Brain microvascular endothelial cell (primary cell): ENCODE results near the gene TNPO1.

ENCODE experiments used
- DNase-seq: peaks from one replicate; pipeline ENCODE4 v3.0.0-alpha.2; 2020
- H3K27ac ChIP-seq: fragments of 250-450 bp; sonication (Bioruptor Pico); 2 replicates; pipeline ENCODE4 v1.5.1; 2020; ENCODE audit warnings: mild to moderate bottlenecking, moderate library complexity
- H3K27me3 ChIP-seq: fragments of 250-450 bp; sonication (Bioruptor Pico); replicated peaks from 2 replicates; pipeline ENCODE4 v1.5.1; 2020; ENCODE audit warnings: mild to moderate bottlenecking
- H3K36me3 ChIP-seq: fragments of 250-450 bp; sonication (Bioruptor Pico); replicated peaks from 2 replicates; pipeline ENCODE4 v1.5.1; 2020; ENCODE audit warnings: mild to moderate bottlenecking
- H3K4me3 ChIP-seq: 2 replicates; pipeline ENCODE4 v1.5.1; 2011; ENCODE audit warnings: low read depth, mild to moderate bottlenecking, control low read depth, low read length, moderate library complexity
- in situ Hi-C: cut with HindIII; loops from 2 replicates; pipeline ENCODE4 v1.10.0; 2017; ENCODE audit warnings: low sequenced_read_pairs, low pct_ligation_motif_present
- TF ChIP-seq, protein P1 (sequence below): IDR thresholded peaks from 2 replicates; pipeline ENCODE4 v1.5.1; 2011; ENCODE audit warnings: low read depth, mild to moderate bottlenecking, moderate library complexity, low read length, control low read depth, inconsistent platforms; ENCODE audit errors: missing control alignments

The TNPO1 gene

DNA sequence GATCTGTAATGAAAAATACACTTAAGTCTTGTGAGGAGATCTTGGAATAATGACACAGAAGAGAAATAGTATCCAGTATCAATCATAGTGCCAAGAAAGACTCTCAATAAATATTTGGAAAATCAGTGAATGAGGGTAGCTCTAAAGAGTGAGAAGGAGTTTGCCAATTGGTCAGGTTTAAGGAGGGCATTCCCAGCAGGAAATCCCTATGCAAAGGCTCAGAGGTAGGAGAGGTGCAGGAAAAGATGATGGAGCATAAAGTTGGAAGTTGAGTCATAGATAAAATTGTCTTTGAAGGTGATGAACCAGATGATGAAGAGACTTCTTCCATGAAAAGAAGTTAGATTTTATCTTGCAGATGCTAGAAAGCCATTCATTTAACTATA, 27.8 kb downstream of the TNPO1 start:
- TF ChIP-seq, protein P1, sequence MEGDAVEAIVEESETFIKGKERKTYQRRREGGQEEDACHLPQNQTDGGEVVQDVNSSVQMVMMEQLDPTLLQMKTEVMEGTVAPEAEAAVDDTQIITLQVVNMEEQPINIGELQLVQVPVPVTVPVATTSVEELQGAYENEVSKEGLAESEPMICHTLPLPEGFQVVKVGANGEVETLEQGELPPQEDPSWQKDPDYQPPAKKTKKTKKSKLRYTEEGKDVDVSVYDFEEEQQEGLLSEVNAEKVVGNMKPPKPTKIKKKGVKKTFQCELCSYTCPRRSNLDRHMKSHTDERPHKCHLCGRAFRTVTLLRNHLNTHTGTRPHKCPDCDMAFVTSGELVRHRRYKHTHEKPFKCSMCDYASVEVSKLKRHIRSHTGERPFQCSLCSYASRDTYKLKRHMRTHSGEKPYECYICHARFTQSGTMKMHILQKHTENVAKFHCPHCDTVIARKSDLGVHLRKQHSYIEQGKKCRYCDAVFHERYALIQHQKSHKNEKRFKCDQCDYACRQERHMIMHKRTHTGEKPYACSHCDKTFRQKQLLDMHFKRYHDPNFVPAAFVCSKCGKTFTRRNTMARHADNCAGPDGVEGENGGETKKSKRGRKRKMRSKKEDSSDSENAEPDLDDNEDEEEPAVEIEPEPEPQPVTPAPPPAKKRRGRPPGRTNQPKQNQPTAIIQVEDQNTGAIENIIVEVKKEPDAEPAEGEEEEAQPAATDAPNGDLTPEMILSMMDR = no peak
- Histone ChIP-seq H3K27me3 (no peaks in the 10 kb centered on the region), H3K27ac (peak overlapping the region; percentile 67), H3K36me3 (no peaks in the 10 kb centered on the region), H3K4me3 (no peak overlapping the region)
- in situ Hi-C loops = loop anchor here (25.0 kb wide), 1 partner anchor 482 kb away; no protein-coding TSS in a partner anchor
- no peak for DNase-seq

DNA sequence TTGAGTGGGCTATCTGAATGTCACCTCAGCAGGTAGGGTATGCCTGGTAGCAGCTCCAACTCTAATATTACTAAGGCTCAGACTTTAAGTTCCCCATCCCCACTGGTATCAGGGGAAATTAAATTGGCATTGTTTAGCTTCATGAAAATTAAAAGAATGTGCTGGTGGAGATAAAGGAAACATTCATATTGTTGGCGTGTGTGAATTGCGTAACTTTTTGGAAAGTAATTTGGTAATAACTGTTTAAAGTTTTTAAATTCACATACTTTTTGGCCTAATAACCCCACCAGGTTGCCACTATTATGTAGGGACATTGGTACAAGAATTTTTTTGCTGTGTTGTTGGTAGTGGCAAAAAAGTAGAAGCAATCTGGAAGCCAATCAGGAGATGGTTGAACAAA, 29.4 kb downstream of the TNPO1 start:
- TF ChIP-seq, protein P1 = no peak
- Histone ChIP-seq H3K27me3 (no peaks in the 10 kb centered on the region), H3K36me3 (no peaks in the 10 kb centered on the region), H3K27ac (no peak overlapping the region), H3K4me3 (no peak overlapping the region)
- in situ Hi-C loops = loop anchor here (25.0 kb wide), 1 partner anchor 484 kb away; no protein-coding TSS in a partner anchor
- DNase-seq = no peak

DNA sequence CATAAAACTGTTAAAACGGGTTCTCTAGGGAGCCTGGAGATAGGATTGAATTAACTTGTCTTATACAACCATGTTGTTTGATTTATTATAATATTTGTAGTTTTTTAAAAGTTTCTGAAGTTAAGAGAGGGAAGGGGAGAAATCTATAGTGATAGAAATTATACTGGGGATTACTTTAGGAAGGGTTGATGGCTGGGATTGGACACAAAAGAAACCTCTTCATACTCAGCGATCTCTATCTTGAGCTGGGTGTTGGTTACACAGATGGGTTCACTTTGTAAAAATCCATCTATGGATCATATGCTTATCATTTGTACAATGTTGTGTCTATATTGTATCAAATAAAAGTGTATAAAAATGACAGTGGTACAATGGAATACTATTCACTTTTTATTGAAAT, 30.0 kb downstream of the TNPO1 start:
- H3K27ac ChIP-seq = no peak overlapping the region
- TF ChIP-seq, protein P1 = no peak
- no peaks in the 10 kb centered on the region for H3K27me3 ChIP-seq
- DNase-seq = no peak
- in situ Hi-C loops = loop anchor here (25.0 kb wide), 1 partner anchor 484 kb away; no protein-coding TSS in a partner anchor
- no peaks in the 10 kb centered on the region for H3K36me3 ChIP-seq
- no peak overlapping the region for H3K4me3 ChIP-seq

DNA sequence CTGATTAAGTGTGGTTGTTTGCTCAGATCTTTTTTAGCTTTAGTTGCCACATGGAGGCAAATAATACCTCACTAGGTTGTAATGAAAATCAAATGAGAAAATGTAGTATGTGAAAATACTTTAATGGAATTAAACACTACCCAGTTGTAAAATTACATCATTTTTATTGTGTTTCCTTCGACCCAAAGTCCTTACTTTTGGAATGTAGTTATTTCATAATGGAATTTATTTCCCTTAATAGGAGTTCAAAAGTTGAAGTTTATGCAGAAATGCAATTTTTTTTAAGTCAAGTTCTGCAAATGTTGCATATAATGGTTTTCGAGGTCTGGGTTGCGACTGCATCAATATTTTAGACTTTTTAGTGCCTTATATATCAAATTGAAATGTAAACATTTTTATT, 31.0 kb downstream of the TNPO1 start:
- no peak for DNase-seq
- H3K27me3 ChIP-seq = no peaks in the 10 kb centered on the region
- in situ Hi-C loops = loop anchor here (25.0 kb wide), 1 partner anchor 485 kb away; no protein-coding TSS in a partner anchor
- peaks cover 3% of the 10 kb centered on the region for H3K36me3 ChIP-seq
- peak overlapping the region; percentile 88 for H3K4me3 ChIP-seq
- TF ChIP-seq, protein P1 = no peak
- H3K27ac ChIP-seq = peak overlapping the region; percentile 90

DNA sequence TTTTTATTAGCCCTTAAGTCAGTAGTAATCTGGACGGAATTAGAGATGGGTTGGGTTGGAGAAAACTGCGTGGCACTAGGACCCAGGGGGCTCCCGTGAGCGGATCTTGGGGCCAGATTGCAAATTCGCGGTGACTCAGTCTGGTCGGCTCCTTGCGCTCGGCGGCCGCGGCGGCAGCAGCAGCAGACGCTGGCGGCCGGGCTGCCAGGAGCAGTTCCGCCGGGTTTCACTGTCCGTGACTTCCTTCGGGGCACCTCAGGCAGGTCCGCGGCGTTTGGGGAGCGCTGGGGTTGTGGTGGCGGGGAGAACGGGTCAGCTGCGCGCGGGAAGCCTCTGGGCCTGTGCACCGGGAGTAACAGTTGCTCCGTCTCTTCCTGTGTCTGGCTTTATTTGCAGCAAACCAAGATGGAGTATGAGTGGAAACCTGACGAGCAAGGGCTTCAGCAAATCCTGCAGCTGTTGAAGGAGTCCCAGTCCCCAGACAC, 31.6 kb downstream of the TNPO1 start:
- peak overlapping the region; percentile 90 for H3K27ac ChIP-seq
- DNase-seq = peak; percentile 94
- H3K27me3 ChIP-seq = no peaks in the 10 kb centered on the region
- H3K4me3 ChIP-seq = peak overlapping the region; percentile 88
- in situ Hi-C loops = loop anchor here (25.0 kb wide), 1 partner anchor 486 kb away; no protein-coding TSS in a partner anchor
- TF ChIP-seq, protein P1 = no peak
- peaks cover 3% of the 10 kb centered on the region for H3K36me3 ChIP-seq
